Transverse colon (tissue), 4 donors: ENCODE measurements around the gene PPFIBP2. TPM values are rescaled to one million over a fixed set of nuclear protein-coding genes. Genes with fewer than 3 reads are reported as not detected.

ENCODE experiments used
- DNase-seq: peaks from one replicate; pipeline ENCODE4 v3.0.0-alpha.2; 2019
- H3K27ac ChIP-seq, 4 donors: fragments of 200-600 bp; sonication (generic); 2 replicates each; pipeline ENCODE4 v1.5.1; 2016 to 2018; ENCODE audit warnings: inconsistent platforms in 4 of 4
- H3K27me3 ChIP-seq: fragments of 200-600 bp; sonication (generic); 2 replicates; pipeline ENCODE4 v1.5.1; 2017; ENCODE audit warnings: inconsistent platforms
- H3K36me3 ChIP-seq, 4 donors: fragments of 200-600 bp; sonication (generic); 2 replicates each; pipeline ENCODE4 v1.5.1; 2017 to 2019; ENCODE audit warnings: inconsistent platforms in 4 of 4
- H3K4me1 ChIP-seq, 4 donors: fragments of 200-600 bp; sonication (generic); 2 replicates each; pipeline ENCODE4 v1.5.1; 2017 to 2020; ENCODE audit warnings: inconsistent platforms in 4 of 4
- H3K4me3 ChIP-seq, 4 donors: fragments of 200-600 bp; sonication (generic); 1 replicate in 1 of 4; 2 replicates in 3 of 4; pipeline versions ENCODE4 v1.5.1 to v1.6.1; 2017 to 2019; ENCODE audit warnings: inconsistent platforms in 4 of 4
- H3K9me3 ChIP-seq, 2 donors: fragments of 200-600 bp; sonication (generic); 2 replicates each; pipeline ENCODE4 v1.5.1; 2017 to 2019; ENCODE audit warnings: inconsistent platforms in 2 of 2
- CTCF ChIP-seq, 5 experiments: fragments of 200-600 bp in 3 of 5; fragments of 450-650 bp in 2 of 5; sonication (generic) in 3 of 5; IDR thresholded peaks; 1 replicate in 2 of 5; 2 replicates in 3 of 5; pipeline ENCODE4 v1.5.1; 2016 to 2017; ENCODE audit warnings: antibody characterized with exemption in 5 of 5, inconsistent platforms in 3 of 5, mild to moderate bottlenecking in 2 of 5, moderate library complexity in 1 of 5
- EP300 ChIP-seq: sonication (generic); formaldehyde crosslinking; IDR thresholded peaks from one replicate; pipeline ENCODE4 v1.6.1; 2017; ENCODE audit warnings: antibody characterized with exemption, low read depth
- POLR2A ChIP-seq: fragments of 450-650 bp; IDR thresholded peaks from one replicate; pipeline ENCODE4 v1.6.1; 2016; ENCODE audit warnings: antibody characterized with exemption, mild to moderate bottlenecking, moderate library complexity
- POLR2AphosphoS5 ChIP-seq, 3 donors: sonication (generic); formaldehyde crosslinking; IDR thresholded peaks; one replicate each; pipeline ENCODE4 v1.6.1; 2016; ENCODE audit warnings: antibody characterized with exemption in 3 of 3
- WGBS, 2 donors: methylation state at CpG; one replicate each; pipeline ENCODE4 v1.1.5; 2018; ENCODE audit warnings: low coverage in 1 of 2; 5-methylcytosine and 5-hydroxymethylcytosine counted together
- in situ Hi-C, 4 donors: fragments of 200-750 bp; cut with MboI; loops; one replicate each; pipeline versions ENCODE4 v1.15.0 to v1.15.1; 2017; ENCODE audit warnings: low sequenced_read_pairs in 3 of 4, low pct_ligation_motif_present in 1 of 4, low pct_unique_long_range_greater_than_20kb in 1 of 4
- intact Hi-C: fragments of 100-400 bp; cut with DNase I; formaldehyde crosslinking; loops from one replicate; pipeline ENCODE4 v1.15.1; 2023; ENCODE audit warnings: low total_unique reads
- total RNA-seq, 4 donors: library from RNA; depleted of rRNA; stranded (reverse); fragments of >200 nt; gene quantifications; one replicate each; pipeline ENCODE4 v1.1.0, GENCODE V29; 2016

Gene PPFIBP2
- total RNA-seq, 4 donors from 2014 or later = 36.0 to 257 (median 83.3) TPM

- H3K27ac ChIP-seq = no peak overlapping the region
- intact Hi-C loops (no loop called here), in situ Hi-C loops (no loop called here)
- WGBS, 2 donors = 76 to 100% methylated on average over 1 of the region's 1 CpG
- no peak overlapping the region for H3K4me3 ChIP-seq
- H3K36me3 ChIP-seq = no peaks in the 10 kb centered on the region
- DNase-seq = no peak
- no peaks in the 10 kb centered on the region for H3K4me1 ChIP-seq
- H3K9me3 ChIP-seq = no peaks in the 10 kb centered on the region
- no peaks in the 10 kb centered on the region for H3K27me3 ChIP-seq
- TF ChIP-seq POLR2A (no peak), CTCF (IDR thresholded peaks at IDR 0.05) (no peak)
These were observed 25.1 kb upstream of the PPFIBP2 start for GRCh38 chr11:7488681-7489080.

GRCh38 chr11:7489376-7489775 is 24.4 kb upstream of the PPFIBP2 start:
- in situ Hi-C loops = no loop called here
- WGBS, 2 donors = 88 to 100% methylated on average over 2 of the region's 2 CpGs
- Histone ChIP-seq H3K27ac (no peak overlapping the region), H3K27me3 (no peaks in the 10 kb centered on the region), H3K9me3 (no peaks in the 10 kb centered on the region), H3K4me3 (no peak overlapping the region), H3K4me1 (no peaks in the 10 kb centered on the region), H3K36me3 (no peaks in the 10 kb centered on the region)
- intact Hi-C loops = no loop called here
- no peak for DNase-seq
- TF ChIP-seq CTCF (IDR thresholded peaks at IDR 0.05) = no peak
- TF ChIP-seq POLR2AphosphoS5 (IDR thresholded peaks at IDR 0.05) = no peak
- TF ChIP-seq EP300 = no peak
- TF ChIP-seq POLR2A = no peak

DNA sequence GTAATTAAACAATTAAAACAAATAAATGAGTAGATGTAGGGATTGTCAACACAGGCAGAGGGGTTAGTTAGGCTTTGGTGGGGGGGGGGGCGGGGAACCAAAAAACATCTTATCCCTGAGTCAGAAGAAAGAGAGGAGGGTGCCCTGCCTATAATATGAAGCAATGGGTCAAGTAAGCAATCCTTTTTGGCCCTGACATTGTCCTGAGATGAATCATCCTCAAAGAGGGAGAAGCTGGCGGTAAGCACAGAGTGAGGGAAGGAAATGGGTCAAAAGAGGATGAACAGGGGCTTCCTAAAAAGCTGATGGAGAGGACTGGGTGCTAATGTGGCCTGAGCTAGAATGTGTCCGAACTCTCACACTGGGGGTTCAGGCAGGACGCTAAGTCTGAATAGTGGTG is 23.7 kb upstream of the PPFIBP2 start:
- H3K36me3 ChIP-seq = no peaks in the 10 kb centered on the region
- no peaks in the 10 kb centered on the region for H3K4me1 ChIP-seq
- WGBS, 2 donors = 82 to 90% methylated on average over 4 of the region's 4 CpGs
- intact Hi-C loops = no loop called here
- no peaks in the 10 kb centered on the region for H3K27me3 ChIP-seq
- no peak overlapping the region for H3K27ac ChIP-seq
- in situ Hi-C loops = no loop called here
- no peak for DNase-seq
- H3K9me3 ChIP-seq = no peaks in the 10 kb centered on the region
- H3K4me3 ChIP-seq = no peak overlapping the region
- TF ChIP-seq EP300 (no peak), CTCF (IDR thresholded peaks at IDR 0.05) (no peak), POLR2A (no peak), POLR2AphosphoS5 (IDR thresholded peaks at IDR 0.05) (no peak)

DNA sequence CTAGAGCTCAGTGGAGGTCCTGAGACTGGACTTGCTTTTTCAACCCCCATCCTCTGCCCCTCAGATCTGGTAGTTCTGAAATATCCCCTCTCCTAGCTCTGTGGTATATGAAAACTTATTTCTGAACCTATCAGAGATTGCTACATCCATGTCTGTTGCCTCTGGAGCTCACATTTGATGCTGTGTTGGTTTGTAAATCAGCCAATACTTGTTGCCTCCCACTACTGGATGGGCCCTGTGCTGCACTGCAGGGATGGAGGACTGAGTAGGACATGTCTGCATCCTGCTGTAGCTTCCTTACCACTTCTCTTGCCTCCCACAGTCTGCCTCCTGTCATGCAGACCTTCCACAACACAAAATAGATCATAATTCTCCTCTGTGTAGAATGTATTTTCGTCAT is 23.3 kb upstream of the PPFIBP2 start:
- no peaks in the 10 kb centered on the region for H3K36me3 ChIP-seq
- intact Hi-C loops = no loop called here

More for the DNA sequence above, 23.3 kb upstream of the PPFIBP2 start:
- WGBS, 2 donors = 81 to 100% methylated on average over 1 of the region's 1 CpG
- H3K9me3 ChIP-seq = no peaks in the 10 kb centered on the region
- in situ Hi-C loops = no loop called here
- DNase-seq = no peak
- no peak overlapping the region for H3K27ac ChIP-seq
- H3K27me3 ChIP-seq = no peaks in the 10 kb centered on the region
- TF ChIP-seq POLR2A (no peak), EP300 (no peak), CTCF (IDR thresholded peaks at IDR 0.05) (no peak), POLR2AphosphoS5 (IDR thresholded peaks at IDR 0.05) (no peak)
- H3K4me1 ChIP-seq = no peaks in the 10 kb centered on the region
- no peak overlapping the region for H3K4me3 ChIP-seq
